Measurements from ENCODE around the gene LRMDA. TPM values are rescaled to one million over a fixed set of nuclear protein-coding genes. Genes with fewer than 3 reads are reported as not detected.

Gene LRMDA
- total and polyA plus RNA-seq, 2 donors (not counting 1 experiment from before 2014, with no cell fraction given) = 0.12 TPM; not detected in 1

GRCh38 chr10:76265441-76266113 lies 834.2 kb downstream of the LRMDA start:
- Mint-ChIP-seq H3K4me3 (no peak overlapping the region), H3K4me1 (no peaks in the 10 kb centered on the region), H3K9me3 (ENCODE audit: insufficient read depth) (peaks cover 2% of the 10 kb centered on the region), H3K27ac (no peak overlapping the region), H3K27me3 (no peaks in the 10 kb centered on the region)
- Histone ChIP-seq H3K4me3 (ENCODE audit: control extremely low read depth in 1 of 5, extremely low read depth in 1 of 5, insufficient read depth in 1 of 5, low read depth in 2 of 5, low read length in 4 of 5) (no peak overlapping the region), H3K9me3 (ENCODE audit: control extremely low read depth in 1 of 3, control insufficient read depth in 2 of 3, insufficient read depth in 1 of 3, low read length in 2 of 3) (peaks cover 0 to 4% (median 3%) of the 10 kb centered on the region in 3 donors), H2AFZ (ENCODE audit: insufficient read depth, low read depth, low read length, poor library complexity, severe bottlenecking) (no peak overlapping the region), H3K9ac (ENCODE audit: low read length) (no peak overlapping the region), H3K79me2 (ENCODE audit: control insufficient read depth, insufficient read depth, low read length) (no peaks in the 10 kb centered on the region), H3K27me3 (replicated peaks in 1 of 4; ENCODE audit: control extremely low read depth in 1 of 4, control insufficient read depth in 3 of 4, insufficient read depth in 4 of 4, low read length in 3 of 4) (no peaks in the 10 kb centered on the region), H4K20me1 (ENCODE audit: control insufficient read depth, insufficient read depth, low read length, poor library complexity, severe bottlenecking) (no peaks in the 10 kb centered on the region), H3K36me3 (replicated peaks in 1 of 2; ENCODE audit: control extremely low read depth in 1 of 2, control insufficient read depth in 1 of 2, extremely low read depth in 1 of 2, insufficient read depth in 2 of 2, low read length in 1 of 2) (no peaks in the 10 kb centered on the region), H3K27ac (ENCODE audit: low read length in 2 of 2) (no peak overlapping the region), H3K4me2 (replicated peaks; ENCODE audit: low read depth, low read length, poor library complexity, severe bottlenecking) (no peak overlapping the region), H3K4me1 (ENCODE audit: control insufficient read depth in 2 of 2, insufficient read depth in 2 of 2, low read length in 2 of 2) (no peaks in the 10 kb centered on the region)
- ChIA-PET POLR2A (no interaction called here), CTCF (no interaction called here)
- no peak for TF ChIP-seq CTCF (IDR thresholded peaks at IDR 0.05)
- TF ChIP-seq EZH2 (IDR thresholded peaks at IDR 0.05; ENCODE audit: borderline replicate concordance, insufficient read depth, low read depth, low read length, poor library complexity, severe bottlenecking) = no peak
- no peak for ATAC-seq (ENCODE audit: low read depth)
- DNase-seq = no peak
- 70% methylated on average over 3 of the region's 4 CpGs for WGBS (ENCODE audit: insufficient coverage)
- intact Hi-C loops (cut with micrococcal nuclease) = no loop called here

- Histone ChIP-seq H3K4me1 (ENCODE audit: control insufficient read depth in 2 of 2, insufficient read depth in 2 of 2, low read length in 2 of 2) (no peaks in the 10 kb centered on the region), H3K27ac (ENCODE audit: low read length in 2 of 2) (no peak overlapping the region), H2AFZ (ENCODE audit: insufficient read depth, low read depth, low read length, poor library complexity, severe bottlenecking) (no peak overlapping the region), H3K4me3 (ENCODE audit: control extremely low read depth in 1 of 5, extremely low read depth in 1 of 5, insufficient read depth in 1 of 5, low read depth in 2 of 5, low read length in 4 of 5) (no peak overlapping the region), H3K79me2 (ENCODE audit: control insufficient read depth, insufficient read depth, low read length) (no peaks in the 10 kb centered on the region), H4K20me1 (ENCODE audit: control insufficient read depth, insufficient read depth, low read length, poor library complexity, severe bottlenecking) (no peaks in the 10 kb centered on the region), H3K27me3 (replicated peaks in 1 of 4; ENCODE audit: control extremely low read depth in 1 of 4, control insufficient read depth in 3 of 4, insufficient read depth in 4 of 4, low read length in 3 of 4) (no peaks in the 10 kb centered on the region), H3K9ac (ENCODE audit: low read length) (no peak overlapping the region), H3K9me3 (ENCODE audit: control extremely low read depth in 1 of 3, control insufficient read depth in 2 of 3, insufficient read depth in 1 of 3, low read length in 2 of 3) (peaks cover 0 to 1% (median 0%) of the 10 kb centered on the region in 3 donors), H3K4me2 (replicated peaks; ENCODE audit: low read depth, low read length, poor library complexity, severe bottlenecking) (no peak overlapping the region), H3K36me3 (replicated peaks in 1 of 2; ENCODE audit: control extremely low read depth in 1 of 2, control insufficient read depth in 1 of 2, extremely low read depth in 1 of 2, insufficient read depth in 2 of 2, low read length in 1 of 2) (no peaks in the 10 kb centered on the region)
- H3K9me3 Mint-ChIP-seq (ENCODE audit: insufficient read depth) = peaks cover 5% of the 10 kb centered on the region
- H3K27me3 Mint-ChIP-seq = no peaks in the 10 kb centered on the region
- ATAC-seq (ENCODE audit: low read depth) (no peak), DNase-seq (no peak)
- no peak overlapping the region for H3K4me3 Mint-ChIP-seq
- H3K27ac Mint-ChIP-seq = no peak overlapping the region
- intact Hi-C loops (cut with micrococcal nuclease) = no loop called here
- ChIA-PET POLR2A (no interaction called here), CTCF (no interaction called here)
- no peaks in the 10 kb centered on the region for H3K4me1 Mint-ChIP-seq
- no peak for TF ChIP-seq EZH2 (IDR thresholded peaks at IDR 0.05; ENCODE audit: borderline replicate concordance, insufficient read depth, low read depth, low read length, poor library complexity, severe bottlenecking)
- TF ChIP-seq CTCF (IDR thresholded peaks at IDR 0.05) = no peak
- WGBS (ENCODE audit: insufficient coverage) = 100% methylated on average over 1 of the region's 5 CpGs
These were observed 837.1 kb downstream of the LRMDA start for GRCh38 chr10:76268530-76268929.
